ENCODE measurements around the gene FEV. TPM values are rescaled to one million over a fixed set of nuclear protein-coding genes. Genes with fewer than 3 reads are reported as not detected.

Gene FEV
- total RNA-seq, 2 donors from 2014 or later, result 1.8 to 25.9 TPM

- peaks cover 21% of the 10 kb centered on the region for H3K4me1 ChIP-seq (replicated peaks)
- 5% methylated on average over 43 of the region's 43 CpGs for WGBS
Observed at GRCh38 chr2:218995972-218996711, 11.2 kb upstream of the FEV start.

GRCh38 chr2:218995561-218995960, 10.6 kb upstream of the FEV start:
- no peak for DNase-seq (ENCODE audit: low spot score)
- TF ChIP-seq POLR2AphosphoS5 (IDR thresholded peaks at IDR 0.05) (no peak), CTCF (IDR thresholded peaks at IDR 0.05) (no peak), POLR2A (IDR thresholded peaks at IDR 0.05) (no peak)
- intact Hi-C loops (cut with DNase I), result no loop called here
- H3K27ac ChIP-seq, result no peak overlapping the region
- 13% methylated on average over 8 of the region's 8 CpGs for WGBS
- H3K36me3 ChIP-seq, result no peaks in the 10 kb centered on the region
- H3K9me3 ChIP-seq, result no peaks in the 10 kb centered on the region
- H3K4me3 ChIP-seq, result no peak overlapping the region
- H3K4me1 ChIP-seq (replicated peaks), result peaks cover 21% of the 10 kb centered on the region
- peaks cover 9% of the 10 kb centered on the region for H3K27me3 ChIP-seq (replicated peaks; ENCODE audit: insufficient read depth)

More at GRCh38 chr2:218995972-218996711, 11.2 kb upstream of the FEV start:
- peak; percentile 91 for TF ChIP-seq POLR2AphosphoS5 (IDR thresholded peaks at IDR 0.05)
- peak; percentile 66 for TF ChIP-seq POLR2A (IDR thresholded peaks at IDR 0.05)
- peak; percentile 82 to 98 (median 96) for TF ChIP-seq CTCF (IDR thresholded peaks at IDR 0.05)
- DNase-seq (ENCODE audit: low spot score), result peak; percentile 87
- no peaks in the 10 kb centered on the region for H3K9me3 ChIP-seq
- peak overlapping the region; percentile 89 to 92 for H3K27ac ChIP-seq
- no peaks in the 10 kb centered on the region for H3K36me3 ChIP-seq
- H3K27me3 ChIP-seq (replicated peaks; ENCODE audit: insufficient read depth), result peaks cover 8% of the 10 kb centered on the region
- intact Hi-C loops (cut with DNase I), result no loop called here
- peak overlapping the region; percentile 22 to 27 for H3K4me3 ChIP-seq

- H3K9me3 ChIP-seq, result no peaks in the 10 kb centered on the region
- 2% methylated on average over 84 of the region's 88 CpGs for WGBS
- DNase-seq (ENCODE audit: low spot score), result no peak
- H3K27me3 ChIP-seq (replicated peaks; ENCODE audit: insufficient read depth), result peaks cover 9% of the 10 kb centered on the region
- intact Hi-C loops (cut with DNase I), result no loop called here
- H3K4me3 ChIP-seq, result peak within 1 kb of the TSS; percentile 17 to 28
- H3K27ac ChIP-seq, result peak within 1 kb of the TSS in 1 of 2 donors; percentile 24
- peaks cover 21% of the 10 kb centered on the region for H3K4me1 ChIP-seq (replicated peaks)
- H3K36me3 ChIP-seq, result no peaks in the 10 kb centered on the region
- TF ChIP-seq POLR2AphosphoS5 (IDR thresholded peaks at IDR 0.05), result no peak
- TF ChIP-seq POLR2A (IDR thresholded peaks at IDR 0.05), result no peak
- TF ChIP-seq CTCF (IDR thresholded peaks at IDR 0.05), result no peak
Observed at GRCh38 chr2:218993345-218994315, 8.6 kb upstream of the FEV start, which contains the start of gene CRYBA2. Gene CRYBA2, minus strand, starts transcription at chr2:218993422. Its CDS starts 246 bp downstream, at chr2:218993176.

- Histone ChIP-seq H3K4me3 (peak overlapping the region; percentile 17 to 28), H3K36me3 (no peaks in the 10 kb centered on the region), H3K27me3 (replicated peaks; ENCODE audit: insufficient read depth) (peaks cover 9% of the 10 kb centered on the region), H3K4me1 (replicated peaks) (peaks cover 21% of the 10 kb centered on the region), H3K9me3 (no peaks in the 10 kb centered on the region), H3K27ac (no peak overlapping the region)
- no peak for DNase-seq (ENCODE audit: low spot score)
- TF ChIP-seq POLR2A (IDR thresholded peaks at IDR 0.05), result no peak
- no peak for TF ChIP-seq POLR2AphosphoS5 (IDR thresholded peaks at IDR 0.05)
- TF ChIP-seq CTCF (IDR thresholded peaks at IDR 0.05), result no peak
- WGBS, result 3% methylated on average over 42 of the region's 44 CpGs
- intact Hi-C loops (cut with DNase I), result no loop called here
Observed at GRCh38 chr2:218992703-218993344, 7.8 kb upstream of the FEV start.

All from prostate gland (tissue), 2 donors.